Renal cortical epithelial cell (primary cell): ENCODE data around the gene GP1BA. TPM values are rescaled to one million over a fixed set of nuclear protein-coding genes. Genes with fewer than 3 reads are reported as not detected.
A peak's percentile ranks its signal among the peaks of the same experiment; 100 is the strongest.
"Not testable (repeated sequence)": the region's sequence is repeated elsewhere in the genome, so short reads cannot be mapped to it uniquely, and the experiment has no call there.

Source experiments
- DNase-seq: peaks from one replicate; pipeline ENCODE4 v3.0.0-alpha.2; 2011; ENCODE audit warnings: low read depth
- total RNA-seq: library from RNA; depleted of rRNA; stranded (reverse); fragments of >200 nt; gene quantifications from 2 replicates; pipeline ENCODE4 v1.2.3, GENCODE V29; 2014

GP1BA gene
- total RNA-seq, 1 donor from 2014 or later, result not detected

- no peak for DNase-seq
Observed at GRCh38 chr17:4901648-4902344, 30.3 kb upstream of the GP1BA start.

GRCh38 chr17:4902540-4902939 is 29.5 kb upstream of the GP1BA start:
- DNase-seq, result no peak

GRCh38 chr17:4903051-4903818 is 28.8 kb upstream of the GP1BA start, which contains the start of gene CHRNE:
CHRNE (minus strand) TSS chr17:4903098; CDS start chr17:4903063, 35 bp downstream.
- peak; percentile 81 for DNase-seq

- not testable (repeated sequence) for DNase-seq
Observed at GRCh38 chr17:4906642-4907041, 25.4 kb upstream of the GP1BA start.

GRCh38 chr17:4908301-4908700 is 23.8 kb upstream of the GP1BA start:
- DNase-seq, result no peak

GRCh38 chr17:4908711-4909496 is 23.2 kb upstream of the GP1BA start:
- peak; percentile 89 for DNase-seq

GRCh38 chr17:4913994-4914393 is 18.1 kb upstream of the GP1BA start:
- peak; percentile 48 for DNase-seq

- DNase-seq, result not testable (repeated sequence)
Observed at GRCh38 chr17:4914551-4914950, 17.5 kb upstream of the GP1BA start.

GRCh38 chr17:4919511-4920047 is 12.5 kb upstream of the GP1BA start:
- DNase-seq, result no peak

GRCh38 chr17:4920351-4921048 is 11.6 kb upstream of the GP1BA start:
- DNase-seq, result peak; percentile 53

GRCh38 chr17:4921320-4921719 is 10.8 kb upstream of the GP1BA start:
- DNase-seq, result no peak

- DNase-seq, result not testable (repeated sequence)
Observed at GRCh38 chr17:4926577-4927335, 5.3 kb upstream of the GP1BA start.

- no peak for DNase-seq
Observed at GRCh38 chr17:4928881-4929280, 3.2 kb upstream of the GP1BA start.

- no peak for DNase-seq
Observed at GRCh38 chr17:4932756-4933155, 679 bp downstream of the GP1BA start.

GRCh38 chr17:4933646-4934045 is 1.6 kb downstream of the GP1BA start:
- no peak for DNase-seq

- DNase-seq, result no peak
Observed at GRCh38 chr17:4934173-4934979, 2.3 kb downstream of the GP1BA start.

- no peak for DNase-seq
Observed at GRCh38 chr17:4935650-4936049, 3.6 kb downstream of the GP1BA start.

GRCh38 chr17:4936436-4936835 is 4.4 kb downstream of the GP1BA start:
- DNase-seq, result no peak

- DNase-seq, result no peak
Observed at GRCh38 chr17:4937553-4937952, 5.5 kb downstream of the GP1BA start.

- DNase-seq, result no peak
Observed at GRCh38 chr17:4938069-4938491, 6.0 kb downstream of the GP1BA start.
